ENCODE data around the gene CYP2U1. TPM values are rescaled to one million over a fixed set of nuclear protein-coding genes. Genes with fewer than 3 reads are reported as not detected.

The CYP2U1 gene
- total and polyA plus RNA-seq, 2 experiments from 2014 or later = 3.2 to 9.9 TPM

DNA sequence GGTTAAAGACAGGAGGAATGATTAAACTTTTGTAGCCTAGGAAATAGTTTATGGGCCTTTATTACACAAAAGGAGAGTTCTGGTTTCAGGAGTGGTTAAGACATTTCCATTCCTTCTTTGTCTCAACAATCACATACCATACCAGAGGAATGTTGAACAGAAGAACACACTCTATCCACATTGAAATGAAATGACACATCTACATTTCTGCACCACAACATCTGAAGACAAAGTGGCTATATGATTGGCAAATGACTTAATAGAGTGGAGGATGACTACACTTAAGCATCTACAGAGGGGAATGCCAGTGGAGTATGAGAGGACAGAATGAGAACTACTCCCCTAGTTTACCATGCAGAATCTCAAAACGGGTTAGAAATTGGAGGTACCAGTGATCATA is 8.0 kb downstream of the CYP2U1 start:
- no peaks in the 10 kb centered on the region for H3F3A ChIP-seq (replicated peaks; ENCODE audit: low read depth)
- H3K4me2 ChIP-seq = no peak overlapping the region
- no peak for TF ChIP-seq POLR2AphosphoS5 (IDR thresholded peaks at IDR 0.05; ENCODE audit: low read depth)
- TF ChIP-seq, protein P1, sequence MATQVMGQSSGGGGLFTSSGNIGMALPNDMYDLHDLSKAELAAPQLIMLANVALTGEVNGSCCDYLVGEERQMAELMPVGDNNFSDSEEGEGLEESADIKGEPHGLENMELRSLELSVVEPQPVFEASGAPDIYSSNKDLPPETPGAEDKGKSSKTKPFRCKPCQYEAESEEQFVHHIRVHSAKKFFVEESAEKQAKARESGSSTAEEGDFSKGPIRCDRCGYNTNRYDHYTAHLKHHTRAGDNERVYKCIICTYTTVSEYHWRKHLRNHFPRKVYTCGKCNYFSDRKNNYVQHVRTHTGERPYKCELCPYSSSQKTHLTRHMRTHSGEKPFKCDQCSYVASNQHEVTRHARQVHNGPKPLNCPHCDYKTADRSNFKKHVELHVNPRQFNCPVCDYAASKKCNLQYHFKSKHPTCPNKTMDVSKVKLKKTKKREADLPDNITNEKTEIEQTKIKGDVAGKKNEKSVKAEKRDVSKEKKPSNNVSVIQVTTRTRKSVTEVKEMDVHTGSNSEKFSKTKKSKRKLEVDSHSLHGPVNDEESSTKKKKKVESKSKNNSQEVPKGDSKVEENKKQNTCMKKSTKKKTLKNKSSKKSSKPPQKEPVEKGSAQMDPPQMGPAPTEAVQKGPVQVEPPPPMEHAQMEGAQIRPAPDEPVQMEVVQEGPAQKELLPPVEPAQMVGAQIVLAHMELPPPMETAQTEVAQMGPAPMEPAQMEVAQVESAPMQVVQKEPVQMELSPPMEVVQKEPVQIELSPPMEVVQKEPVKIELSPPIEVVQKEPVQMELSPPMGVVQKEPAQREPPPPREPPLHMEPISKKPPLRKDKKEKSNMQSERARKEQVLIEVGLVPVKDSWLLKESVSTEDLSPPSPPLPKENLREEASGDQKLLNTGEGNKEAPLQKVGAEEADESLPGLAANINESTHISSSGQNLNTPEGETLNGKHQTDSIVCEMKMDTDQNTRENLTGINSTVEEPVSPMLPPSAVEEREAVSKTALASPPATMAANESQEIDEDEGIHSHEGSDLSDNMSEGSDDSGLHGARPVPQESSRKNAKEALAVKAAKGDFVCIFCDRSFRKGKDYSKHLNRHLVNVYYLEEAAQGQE (IDR thresholded peaks at IDR 0.05; ENCODE audit: unreplicated experiment) = no peak
- no peak for TF ChIP-seq EZH2 (IDR thresholded peaks at IDR 0.05; ENCODE audit: low read depth, unreplicated experiment)
- no peak for TF ChIP-seq EZH2phosphoT487 (IDR thresholded peaks at IDR 0.05; ENCODE audit: unreplicated experiment)
- TF ChIP-seq ZNF331 (CRISPR knock-in tag; IDR thresholded peaks at IDR 0.05; ENCODE audit: low read depth) = no peak
- no peak for TF ChIP-seq JUNB (IDR thresholded peaks at IDR 0.05; ENCODE audit: unreplicated experiment)
- TF ChIP-seq CREB1 (CRISPR knock-in tag; IDR thresholded peaks at IDR 0.05; ENCODE audit: low read depth) = no peak
- TF ChIP-seq, protein P2, sequence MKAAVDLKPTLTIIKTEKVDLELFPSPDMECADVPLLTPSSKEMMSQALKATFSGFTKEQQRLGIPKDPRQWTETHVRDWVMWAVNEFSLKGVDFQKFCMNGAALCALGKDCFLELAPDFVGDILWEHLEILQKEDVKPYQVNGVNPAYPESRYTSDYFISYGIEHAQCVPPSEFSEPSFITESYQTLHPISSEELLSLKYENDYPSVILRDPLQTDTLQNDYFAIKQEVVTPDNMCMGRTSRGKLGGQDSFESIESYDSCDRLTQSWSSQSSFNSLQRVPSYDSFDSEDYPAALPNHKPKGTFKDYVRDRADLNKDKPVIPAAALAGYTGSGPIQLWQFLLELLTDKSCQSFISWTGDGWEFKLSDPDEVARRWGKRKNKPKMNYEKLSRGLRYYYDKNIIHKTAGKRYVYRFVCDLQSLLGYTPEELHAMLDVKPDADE (IDR thresholded peaks at IDR 0.05) = no peak
- TF ChIP-seq ZNF114 (CRISPR knock-in tag; IDR thresholded peaks at IDR 0.05) = no peak
- H3K79me2 ChIP-seq (replicated peaks; ENCODE audit: insufficient read depth) = no peaks in the 10 kb centered on the region; the same call in 1 of the 2 replicates
- Mint-ChIP-seq H3K36me3 (ENCODE audit: low read depth) (no peaks in the 10 kb centered on the region), H3K4me3 (no peak overlapping the region), H3K4me1 (no peaks in the 10 kb centered on the region), H3K27me3 (ENCODE audit: insufficient read depth, low read depth, poor library complexity) (peaks cover 1% of the 10 kb centered on the region), H3K27ac (no peak overlapping the region), H3K9me3 (no peaks in the 10 kb centered on the region)
- ATAC-seq = no peak
- H3K27ac ChIP-seq (ENCODE audit: low read depth) = no peak overlapping the region
- H4K20me1 ChIP-seq (replicated peaks; ENCODE audit: insufficient read depth) = peaks cover 7% of the 10 kb centered on the region; the same call in 1 of the 2 replicates
- H3K9me2 ChIP-seq (ENCODE audit: insufficient read depth) = no peaks in the 10 kb centered on the region
- H3K4me1 ChIP-seq (ENCODE audit: insufficient read depth) = no peaks in the 10 kb centered on the region
- no peaks in the 10 kb centered on the region for H3K27me3 ChIP-seq (ENCODE audit: insufficient read depth)
- H2AFZ ChIP-seq = no peak overlapping the region
- H3K36me3 ChIP-seq (ENCODE audit: insufficient read depth) = no peaks in the 10 kb centered on the region; the same call in 1 of the 2 replicates
- no peak for DNase-seq (ENCODE audit: low spot score)
- no peak overlapping the region for H3K4me3 ChIP-seq

DNA sequence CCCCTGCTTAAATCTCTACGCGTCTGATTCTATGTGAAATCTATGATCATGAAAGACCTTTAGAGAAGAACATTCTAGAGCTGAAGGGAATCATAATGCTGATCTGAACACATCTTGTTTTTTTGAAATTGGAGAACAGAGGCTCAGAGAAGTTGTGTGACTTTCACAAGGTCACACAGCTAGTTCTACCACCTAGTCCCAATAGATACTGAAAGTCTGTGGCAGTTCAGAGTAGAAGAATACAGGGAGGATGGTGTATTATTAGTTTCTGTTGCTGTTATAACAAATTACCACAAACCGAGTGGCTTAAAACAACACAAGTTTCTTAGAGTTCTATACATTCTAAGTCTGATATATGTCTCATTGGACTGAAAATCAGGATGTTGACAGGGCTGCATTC is 14.5 kb downstream of the CYP2U1 start:
- H3K36me3 ChIP-seq (ENCODE audit: insufficient read depth) = no peaks in the 10 kb centered on the region
- TF ChIP-seq, protein P1 (IDR thresholded peaks at IDR 0.05; ENCODE audit: unreplicated experiment) = no peak
- no peak for TF ChIP-seq CREB1 (CRISPR knock-in tag; IDR thresholded peaks at IDR 0.05; ENCODE audit: low read depth)

More for the DNA sequence above, 14.5 kb downstream of the CYP2U1 start:
- H2AFZ ChIP-seq = no peak overlapping the region
- H3K27me3 ChIP-seq (ENCODE audit: insufficient read depth) = no peaks in the 10 kb centered on the region
- no peaks in the 10 kb centered on the region for H3K4me1 ChIP-seq (ENCODE audit: insufficient read depth)
- Mint-ChIP-seq H3K4me1 (no peaks in the 10 kb centered on the region), H3K9me3 (no peaks in the 10 kb centered on the region), H3K27me3 (ENCODE audit: insufficient read depth, low read depth, poor library complexity) (peaks cover 2% of the 10 kb centered on the region), H3K36me3 (ENCODE audit: low read depth) (peaks cover 17% of the 10 kb centered on the region; the same call in 2 of the 3 replicates), H3K27ac (no peak overlapping the region), H3K4me3 (no peak overlapping the region)
- H3K4me2 ChIP-seq = no peak overlapping the region
- DNase-seq (ENCODE audit: low spot score) = no peak
- no peaks in the 10 kb centered on the region for H3K9me2 ChIP-seq (ENCODE audit: insufficient read depth)
- no peaks in the 10 kb centered on the region for H3K79me2 ChIP-seq (replicated peaks; ENCODE audit: insufficient read depth)
- H3K4me3 ChIP-seq = no peak overlapping the region
- no peaks in the 10 kb centered on the region for H4K20me1 ChIP-seq (replicated peaks; ENCODE audit: insufficient read depth)
- no peak overlapping the region for H3K27ac ChIP-seq (ENCODE audit: low read depth)
- H3F3A ChIP-seq (replicated peaks; ENCODE audit: low read depth) = no peaks in the 10 kb centered on the region
- no peak for ATAC-seq
